ENCODE data around the gene FMO5.
"Not testable (repeated sequence)": the region's sequence is repeated elsewhere in the genome, so short reads cannot be mapped to it uniquely, and the experiment has no call there.

Gene FMO5

DNA sequence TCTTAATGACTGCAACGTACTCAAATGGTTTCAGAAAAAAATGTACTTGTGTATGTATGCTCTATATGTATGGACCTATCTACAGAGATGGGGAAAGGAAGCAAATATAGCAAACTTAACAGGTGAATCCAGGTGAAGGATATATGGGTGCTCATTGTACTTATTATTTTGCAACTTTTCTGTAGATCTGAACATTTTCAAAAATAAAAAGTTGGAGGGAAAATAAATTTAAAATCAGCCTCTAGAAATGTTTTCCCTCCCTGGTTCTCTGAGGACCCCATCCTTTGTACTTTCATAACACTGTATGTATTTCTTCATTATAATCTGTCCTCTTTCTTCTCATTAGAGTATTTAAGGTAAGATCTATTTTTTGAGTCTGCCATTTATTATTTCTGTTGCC is 17.9 kb downstream of the FMO5 start:
- no peak for DNase-seq (ENCODE audit: low read depth)

DNA sequence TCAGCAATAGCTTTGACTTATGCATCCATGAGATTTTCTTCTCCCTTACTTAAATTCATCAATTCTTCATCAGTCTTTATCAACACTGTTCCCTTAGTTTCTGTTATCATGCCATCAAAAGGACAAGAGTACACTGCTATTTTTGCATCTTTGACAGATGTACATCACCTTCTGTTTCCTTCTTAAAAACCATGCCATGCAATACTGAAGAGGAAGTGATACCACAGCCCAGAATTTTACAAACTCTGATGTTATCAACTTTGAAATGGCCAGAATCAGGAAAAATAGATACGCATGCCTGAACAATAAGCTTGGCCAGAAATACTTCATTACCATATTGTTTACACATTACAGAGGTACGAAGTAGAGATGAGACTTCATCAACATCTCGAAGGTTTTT is 21.1 kb downstream of the FMO5 start:
- no peak for DNase-seq (ENCODE audit: low read depth)

DNA sequence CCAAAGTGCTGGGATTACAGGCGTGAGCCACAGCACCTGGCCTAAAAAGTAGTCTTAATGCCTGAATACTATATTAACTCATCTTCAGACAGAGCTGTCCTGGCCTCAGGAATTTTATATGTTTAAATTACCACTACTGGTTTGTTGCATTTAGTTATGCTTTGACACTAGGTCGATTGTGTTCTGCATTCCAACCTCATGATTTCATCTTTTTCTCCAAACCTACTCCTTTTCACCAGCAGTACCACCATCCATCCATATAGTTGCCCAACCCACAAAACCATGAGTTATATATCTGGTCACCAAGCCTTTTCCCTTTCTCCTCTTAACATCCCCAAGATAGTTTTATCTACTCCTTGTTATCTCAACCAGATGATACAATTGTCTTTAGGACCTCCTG is 22.6 kb downstream of the FMO5 start:
- no peak for DNase-seq (ENCODE audit: low read depth)

DNA sequence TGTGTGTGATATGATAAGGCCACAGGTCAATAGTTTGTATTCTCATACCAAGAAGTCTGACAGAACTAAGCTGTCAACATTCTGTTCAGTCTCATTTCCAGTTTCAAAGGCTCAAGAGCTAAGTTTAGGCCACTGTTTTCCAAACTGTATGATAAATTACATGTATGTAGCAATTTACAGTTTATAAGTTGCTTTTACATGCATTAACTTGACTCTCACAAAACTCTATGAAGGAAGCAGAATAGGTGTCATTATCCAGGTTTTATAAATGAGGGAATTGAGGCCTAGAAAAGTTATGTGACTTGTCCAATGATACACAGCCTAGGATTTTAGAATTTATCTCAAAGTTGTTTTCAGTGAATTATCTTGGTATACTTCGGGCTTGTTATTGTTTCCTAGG is 23.4 kb downstream of the FMO5 start:
- no peak for DNase-seq (ENCODE audit: low read depth)

DNA sequence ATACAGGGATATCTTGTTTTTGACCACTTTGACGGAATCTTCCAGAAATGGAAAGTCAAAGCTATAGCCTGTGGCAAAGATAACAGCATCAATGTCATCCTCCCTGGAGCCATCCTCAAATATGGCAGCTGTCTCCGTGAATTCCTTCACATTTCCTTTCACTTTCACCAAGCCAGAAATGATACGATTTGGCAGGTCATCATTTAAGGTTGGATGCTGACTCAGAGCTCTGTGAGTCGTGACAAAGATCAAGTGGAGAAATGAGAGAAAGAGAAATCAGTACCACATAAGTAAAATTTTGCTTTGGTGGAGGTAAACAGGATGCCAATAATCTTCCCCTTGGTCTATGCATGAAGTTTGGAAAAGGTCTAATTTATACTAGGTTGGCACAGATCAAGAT is 23.9 kb downstream of the FMO5 start:
- DNase-seq (ENCODE audit: low read depth) = no peak

DNA sequence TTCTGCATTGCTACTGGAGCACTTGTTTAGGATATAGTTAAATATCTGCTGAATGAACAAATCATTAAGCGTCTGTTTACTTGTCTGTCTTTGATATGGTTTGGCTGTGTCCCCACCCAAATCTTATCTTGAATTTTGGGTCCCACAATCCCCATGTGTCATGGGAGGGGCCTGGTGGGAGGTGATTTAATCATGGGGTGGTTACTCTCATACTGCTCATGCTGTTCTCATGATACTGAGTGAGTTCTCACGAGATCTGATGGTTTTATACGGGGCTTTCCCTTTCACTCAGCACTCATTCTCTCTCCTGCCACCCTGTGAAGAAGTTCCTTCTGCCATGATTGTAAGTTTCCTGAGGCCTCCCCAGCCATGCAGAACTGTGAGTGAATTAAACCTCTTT is 27.8 kb downstream of the FMO5 start:
- not testable (repeated sequence) for DNase-seq (ENCODE audit: low read depth)

DNA sequence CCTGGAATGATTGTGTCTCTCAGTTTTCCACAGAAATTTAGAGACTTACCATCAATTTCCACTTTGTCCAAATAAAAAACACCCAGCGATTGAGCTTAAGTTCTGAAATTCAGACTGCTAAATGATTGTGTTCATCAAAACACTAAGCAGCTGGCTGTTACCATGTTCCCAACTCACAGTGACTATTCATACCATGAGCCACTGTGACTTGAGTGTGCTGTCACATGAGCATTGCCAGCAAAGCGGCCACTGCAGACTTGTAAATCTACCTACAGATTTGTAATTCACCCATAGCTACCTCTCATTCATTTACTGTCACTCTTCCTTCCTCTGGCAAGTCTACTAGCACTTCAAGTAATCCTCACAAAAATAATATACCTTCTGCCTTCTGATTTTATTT is 35.6 kb downstream of the FMO5 start:
- DNase-seq (ENCODE audit: low read depth) = no peak

DNA sequence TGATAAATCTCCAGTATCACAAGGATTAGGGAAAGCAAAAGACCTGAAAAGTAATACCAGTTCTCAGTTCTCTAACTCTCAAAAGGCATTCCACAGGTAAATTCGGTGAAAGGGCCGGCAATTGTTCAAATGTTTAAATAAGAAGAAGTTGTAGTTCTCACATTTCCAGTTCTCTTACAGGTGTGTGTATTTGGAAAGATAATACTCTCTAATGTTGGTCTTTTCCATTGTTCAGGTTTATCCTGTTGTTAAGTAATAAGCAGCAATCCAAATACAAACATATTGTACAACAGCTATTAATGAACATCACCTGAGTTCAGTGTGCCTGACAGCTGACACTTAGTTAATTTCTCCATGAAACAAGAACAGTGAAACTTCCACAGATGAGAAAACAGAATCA is 39.7 kb downstream of the FMO5 start:
- no peak for DNase-seq (ENCODE audit: low read depth)

DNA sequence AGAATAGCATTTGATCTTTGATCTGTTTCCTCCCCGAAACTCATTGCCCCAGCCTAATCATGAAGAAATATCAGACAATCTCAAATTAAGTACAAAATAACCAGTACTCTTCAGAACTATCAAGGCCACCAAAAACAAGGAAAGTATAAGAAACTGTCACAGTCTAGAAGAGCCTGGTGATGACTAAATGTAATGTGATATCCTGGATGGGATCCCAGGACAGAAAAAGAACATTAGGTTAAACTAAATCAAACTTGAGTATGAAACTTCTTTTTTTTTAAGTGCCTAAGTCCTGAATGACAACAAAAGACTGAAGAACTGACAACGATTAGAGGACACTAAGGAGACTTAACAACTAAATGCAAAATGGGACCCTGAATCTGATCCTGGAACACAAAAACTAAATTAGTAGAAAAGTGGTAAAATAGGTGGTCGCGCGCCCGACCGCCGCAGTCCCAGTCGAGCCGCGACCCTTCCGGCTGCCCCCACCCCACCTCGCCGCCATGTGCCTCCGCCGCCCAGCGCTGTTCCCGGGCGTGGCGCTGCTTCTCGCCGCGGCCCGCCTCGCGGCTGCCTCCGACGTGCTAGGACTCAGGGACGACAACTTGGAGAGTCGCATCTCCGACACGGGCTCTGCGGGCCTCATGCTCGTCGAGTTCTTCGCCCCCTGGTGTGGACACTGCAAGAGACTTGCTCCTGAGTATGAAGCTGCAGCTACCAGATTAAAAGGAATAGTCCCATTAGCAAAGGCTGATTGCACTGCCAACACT is 47.3 kb downstream of the FMO5 start:
- DNase-seq (ENCODE audit: low read depth) = no peak

DNA sequence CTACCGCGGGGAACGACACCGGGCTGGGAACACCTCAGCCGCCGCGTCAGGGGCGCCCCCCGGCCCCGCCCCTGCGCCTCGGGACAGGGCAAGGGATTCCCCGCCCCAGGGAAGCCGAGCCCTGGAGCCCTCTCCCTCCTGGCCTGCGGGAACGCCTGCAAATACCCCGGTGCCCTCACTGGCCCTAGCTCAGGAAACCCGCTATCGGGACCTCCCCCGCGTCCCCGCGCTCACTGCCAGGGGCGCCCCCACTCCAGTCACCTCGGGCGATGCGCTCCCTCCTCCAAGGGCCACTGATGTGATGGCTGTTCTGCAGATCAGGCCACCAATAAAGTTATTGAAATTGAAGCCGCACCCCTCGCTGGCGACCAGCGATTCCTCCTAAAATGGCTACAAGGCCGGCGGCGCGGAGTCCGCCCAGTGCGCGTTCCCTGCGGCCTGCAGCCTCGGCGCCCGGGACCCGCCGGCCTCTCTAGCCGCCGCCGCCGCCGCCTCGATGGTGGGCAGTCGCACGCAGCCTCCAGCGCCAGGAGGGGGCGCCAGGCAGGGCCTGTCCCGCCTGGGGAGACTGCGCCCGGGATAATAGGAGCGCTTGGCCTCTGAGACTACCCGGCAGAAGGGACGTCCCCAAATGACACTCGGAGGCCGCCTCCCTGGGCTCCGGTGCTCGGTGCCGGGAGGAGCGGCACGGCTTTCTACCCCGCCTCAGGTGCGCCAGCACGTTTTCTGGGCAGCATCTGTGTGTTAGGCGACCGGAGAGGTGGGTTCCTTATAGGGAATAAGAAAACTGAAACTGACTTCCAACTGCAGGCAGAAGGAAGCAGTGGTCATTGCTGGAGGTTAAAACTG is 52.7 kb downstream of the FMO5 start, which contains the start of gene PRKAB2:
Gene PRKAB2, minus strand, starts transcription at position 303 of the 849 bp plus-strand sequence. CDS start 326 bp downstream, outside the sequence.
- peak; percentile 97 for DNase-seq (ENCODE audit: low read depth)

DNA sequence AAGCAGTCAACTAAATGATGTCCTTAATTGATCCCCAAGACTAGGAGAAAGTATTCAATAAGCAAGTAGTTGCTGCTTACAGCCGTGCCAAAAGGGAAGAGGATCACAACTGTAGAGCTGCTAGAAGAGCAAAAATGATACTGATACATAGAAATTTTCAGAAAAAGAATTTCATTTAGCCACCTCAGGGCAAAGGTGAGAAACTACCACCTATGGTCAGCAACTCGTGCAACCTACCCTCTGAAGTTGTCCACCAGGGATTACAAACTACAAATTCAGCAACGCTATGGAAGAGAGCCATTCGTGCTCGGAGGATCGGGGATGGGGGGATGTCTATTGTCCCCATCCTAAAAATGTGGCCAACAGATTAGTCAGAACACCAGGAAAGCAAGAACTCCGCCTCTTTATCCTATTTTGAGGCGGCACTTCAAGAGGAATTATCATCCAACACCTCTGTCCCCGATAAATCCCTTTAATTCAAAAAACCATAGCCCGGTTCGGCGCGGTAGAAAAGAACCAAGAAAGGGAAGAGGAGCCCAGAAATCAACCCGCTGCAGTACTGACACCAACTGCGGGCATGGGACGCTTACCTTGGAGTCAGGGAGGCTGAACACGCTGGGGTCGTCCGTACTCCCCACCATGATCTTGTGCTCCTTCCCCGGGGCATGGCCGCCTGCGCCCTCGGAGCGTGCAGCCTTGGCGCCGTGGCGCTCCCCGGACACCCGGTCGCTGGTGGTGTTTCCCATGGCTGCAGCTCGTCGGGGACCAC is 53.6 kb downstream of the FMO5 start:
- DNase-seq (ENCODE audit: low read depth) = no peak

DNA sequence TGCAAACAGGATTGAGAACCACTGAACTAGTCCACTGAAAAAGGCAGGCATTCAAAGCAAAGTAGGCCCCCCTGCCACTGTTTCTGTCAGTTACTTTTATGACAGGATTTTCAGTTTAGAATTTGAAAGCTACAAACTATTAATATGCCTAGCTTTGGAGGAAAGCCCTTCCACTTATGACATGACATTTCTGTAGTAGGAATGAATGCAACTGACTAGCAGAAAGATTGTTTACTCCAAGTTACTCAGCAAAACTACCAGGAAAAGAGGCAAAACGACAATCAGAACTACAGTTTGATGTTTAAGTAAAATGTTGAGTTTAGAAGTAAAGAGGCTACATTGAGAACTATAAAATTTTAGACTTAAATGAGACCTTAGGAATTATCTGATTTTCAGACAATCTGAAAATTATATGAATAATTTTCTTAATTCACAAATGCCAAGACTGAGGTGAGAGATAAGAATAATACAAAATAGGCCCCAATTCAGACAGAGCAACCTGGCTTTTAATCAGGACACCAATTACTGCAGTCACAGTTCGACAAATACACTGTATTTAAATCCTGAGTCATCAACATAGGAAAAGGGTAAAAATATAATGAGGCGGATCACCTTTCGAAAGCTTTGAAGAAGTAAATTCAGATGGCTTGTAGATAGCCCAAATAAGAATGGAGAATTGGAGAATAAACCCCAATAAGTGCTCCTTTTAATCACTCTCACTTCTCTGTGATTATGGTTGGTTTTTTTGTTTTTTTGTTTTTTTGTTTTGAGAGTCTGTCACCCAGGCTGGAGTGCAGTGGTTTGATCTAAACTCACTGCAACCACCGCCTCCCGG is 55.1 kb downstream of the FMO5 start:
- no peak for DNase-seq (ENCODE audit: low read depth)

DNA sequence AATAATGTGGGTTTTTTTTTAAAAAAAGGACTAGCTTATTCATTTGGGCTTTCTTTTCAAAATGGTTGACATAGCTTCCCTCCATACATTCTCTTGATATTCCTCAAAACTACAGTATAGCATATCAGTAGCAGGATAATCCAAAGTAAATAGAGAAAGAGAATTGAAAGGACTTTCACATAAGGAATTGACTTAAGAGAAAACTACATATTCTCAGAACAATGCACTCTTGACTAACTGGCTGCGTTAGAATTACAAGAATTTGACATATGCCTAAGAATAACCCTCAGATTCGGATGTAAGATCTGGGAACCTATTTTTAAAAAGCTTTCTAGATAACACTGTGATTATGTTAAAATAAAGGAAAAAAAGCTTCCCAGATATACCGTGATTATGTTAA is 56.0 kb downstream of the FMO5 start:
- peak; percentile 42 for DNase-seq (ENCODE audit: low read depth)

DNA sequence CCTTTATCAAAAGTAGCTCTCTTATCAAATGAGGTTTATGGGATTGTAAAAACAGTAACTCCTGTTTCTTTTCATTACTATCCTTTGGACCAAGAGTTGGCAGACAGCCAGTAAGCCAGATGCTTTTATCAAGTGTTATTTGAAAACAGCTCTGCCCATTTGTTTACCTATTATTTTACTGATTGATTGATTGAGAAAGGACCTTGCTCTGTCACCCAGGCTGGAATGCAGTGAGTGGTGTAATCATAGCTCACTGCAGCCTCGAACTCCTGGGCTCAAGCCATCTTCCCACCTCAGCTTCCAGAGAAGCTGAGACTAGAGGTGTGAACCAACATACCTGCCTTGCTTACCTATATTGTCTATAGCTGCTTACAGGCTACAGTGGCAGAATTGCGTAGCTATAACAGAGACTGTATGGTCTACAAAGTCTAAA is 56.5 kb downstream of the FMO5 start:
- DNase-seq (ENCODE audit: low read depth) = peak; percentile 68

DNA sequence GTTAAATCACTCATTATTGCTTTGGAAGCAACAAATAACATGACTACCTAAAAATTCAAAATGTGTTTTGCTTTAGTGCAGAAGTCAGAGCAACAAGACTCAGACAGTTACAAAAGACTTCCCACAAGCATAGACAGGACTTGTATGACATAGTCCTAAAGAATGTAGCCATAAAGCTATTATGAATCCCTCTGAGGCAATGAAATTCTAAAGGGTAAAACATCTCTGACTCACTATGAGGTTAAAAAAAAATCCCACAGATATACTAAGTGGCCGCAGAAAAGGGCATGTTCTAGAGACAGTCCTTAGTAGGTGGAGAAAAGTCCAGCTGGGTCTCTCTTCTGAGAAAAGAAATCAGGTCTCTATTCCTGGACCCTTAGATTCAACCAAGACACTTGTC is 57.8 kb downstream of the FMO5 start:
- peak; percentile 97 for DNase-seq (ENCODE audit: low read depth)

DNA sequence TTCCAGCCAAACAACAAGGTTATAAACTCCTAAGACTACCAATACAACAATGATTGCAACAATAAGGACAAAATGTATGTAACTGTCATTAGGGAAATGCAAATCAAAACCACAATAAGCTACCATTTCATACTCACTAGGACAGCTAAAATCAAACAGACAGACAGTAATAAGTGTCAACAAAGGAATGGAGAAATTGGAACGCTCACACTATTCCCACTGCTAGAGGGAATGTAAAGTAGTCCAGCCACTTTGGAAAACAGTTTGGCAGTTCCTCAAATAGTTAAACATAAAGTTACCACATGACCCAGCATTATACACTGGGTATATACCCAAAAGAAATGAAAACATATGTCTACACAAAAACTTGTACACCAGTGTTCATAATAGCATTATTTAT is 62.1 kb downstream of the FMO5 start:
- DNase-seq (ENCODE audit: low read depth) = no peak

DNA sequence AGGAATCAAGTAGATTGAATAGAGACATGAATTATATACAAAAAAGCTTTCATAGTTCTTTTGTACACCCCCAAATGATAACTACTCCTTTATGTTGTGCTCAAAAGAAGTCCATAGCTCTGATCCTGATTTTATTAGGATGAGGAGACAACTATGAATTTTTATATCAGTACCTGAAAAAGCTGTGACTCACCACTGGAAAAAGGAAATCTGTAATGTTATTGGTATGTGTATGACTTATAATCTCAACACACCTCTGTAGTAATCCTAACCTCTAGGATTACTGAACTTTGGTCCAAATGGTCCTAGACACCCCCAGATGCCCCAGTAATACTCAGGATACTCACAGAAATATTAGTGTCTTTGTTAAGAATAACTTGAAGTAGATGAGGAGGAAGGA is 63.0 kb downstream of the FMO5 start:
- DNase-seq (ENCODE audit: low read depth) = no peak

DNA sequence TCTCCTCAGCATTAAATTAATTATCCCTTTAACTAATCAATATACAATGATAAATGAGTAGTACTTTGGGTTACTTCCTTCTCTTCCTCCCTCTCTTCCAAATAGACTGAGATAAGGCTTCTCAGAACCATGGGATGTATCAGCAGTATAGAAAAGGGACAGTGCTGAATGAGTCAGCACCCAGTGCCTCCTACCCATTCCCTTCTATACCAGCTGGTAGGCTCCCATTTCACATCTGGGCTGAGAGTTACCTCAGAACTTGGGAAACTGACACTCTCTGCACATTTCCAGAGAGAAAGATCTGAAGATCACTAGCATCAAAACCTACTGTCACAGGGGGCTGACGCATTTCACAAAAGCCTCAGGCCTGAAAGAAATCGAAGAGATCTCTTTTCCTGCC is 68.0 kb downstream of the FMO5 start:
- peak; percentile 25 for DNase-seq (ENCODE audit: low read depth)

DNA sequence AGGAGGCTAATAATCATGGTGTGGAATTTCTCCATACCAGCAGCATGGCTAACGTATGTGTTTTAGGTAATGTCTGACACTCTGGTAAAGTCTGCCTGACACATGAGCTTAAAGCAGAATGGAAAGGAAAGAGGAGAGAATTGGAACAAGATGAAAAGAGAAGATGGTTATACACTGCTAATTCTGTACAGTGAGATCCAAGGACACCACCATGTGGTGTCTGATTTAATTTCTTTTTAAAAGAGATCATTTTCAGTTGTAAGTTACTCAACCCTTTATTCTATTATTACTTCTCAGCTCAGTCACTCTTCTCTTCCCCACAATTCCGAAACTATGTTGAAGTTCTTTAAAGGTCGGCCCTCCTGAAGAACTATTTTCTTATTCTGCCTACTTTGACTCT is 68.5 kb downstream of the FMO5 start:
- no peak for DNase-seq (ENCODE audit: low read depth)

DNA sequence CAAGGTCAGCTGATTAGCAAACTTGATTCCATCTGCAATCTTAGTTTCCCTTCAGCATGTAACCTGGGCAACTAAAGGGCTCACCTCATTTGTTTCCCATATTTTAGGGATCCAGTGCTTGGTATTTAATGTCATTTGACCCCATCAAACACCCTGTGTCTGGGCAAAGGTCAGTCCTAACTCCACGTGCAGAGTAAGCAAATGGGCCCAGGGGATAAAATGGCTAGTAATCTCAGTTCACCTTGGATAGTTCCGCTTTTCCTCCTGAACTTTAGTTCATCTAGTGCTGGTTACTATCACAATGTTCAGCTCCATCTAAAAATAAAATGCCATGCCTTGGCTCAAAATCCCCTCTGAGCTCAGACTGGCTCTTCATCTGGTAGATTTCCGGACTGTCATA is 72.4 kb downstream of the FMO5 start:
- DNase-seq (ENCODE audit: low read depth) = no peak

DNA sequence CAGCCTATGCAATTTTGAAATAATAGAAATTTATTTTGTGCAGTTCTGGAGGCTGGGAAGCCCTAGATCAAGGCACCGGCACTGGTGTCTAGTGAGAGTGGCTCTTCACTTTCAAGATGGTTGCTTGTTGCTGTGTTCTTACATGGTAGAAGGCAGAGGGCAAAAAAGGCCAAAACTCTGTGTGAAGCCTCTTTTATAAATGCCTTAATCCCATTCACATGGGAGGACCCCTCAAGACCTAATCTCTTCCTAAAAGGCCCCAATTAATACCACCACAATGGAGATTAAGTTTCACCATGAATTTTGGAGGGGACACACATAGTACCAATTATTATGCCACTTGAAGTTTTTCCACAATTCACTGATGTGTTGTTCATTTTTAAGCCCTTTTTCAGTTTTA is 73.9 kb downstream of the FMO5 start:
- no peak for DNase-seq (ENCODE audit: low read depth)

DNA sequence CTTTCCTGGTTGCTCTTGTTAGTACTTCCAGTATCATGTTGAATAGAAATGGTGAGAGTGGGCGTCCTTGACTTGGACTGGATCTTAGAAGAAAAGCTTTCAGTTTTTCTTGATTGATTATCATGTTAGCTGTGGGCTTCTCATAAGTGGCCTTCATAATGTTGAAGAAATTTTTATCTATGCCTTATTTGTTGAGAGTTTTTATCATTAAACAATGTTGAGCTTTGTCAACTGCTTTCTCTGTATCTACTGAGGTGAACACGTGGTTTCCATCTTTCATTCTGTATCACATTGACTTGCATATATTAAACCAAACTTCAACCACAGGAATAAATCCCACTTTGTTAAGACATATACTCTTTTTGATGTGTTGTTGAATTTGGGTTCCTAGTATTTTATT is 82.3 kb downstream of the FMO5 start:
- DNase-seq (ENCODE audit: low read depth) = no peak
